Coronary artery (tissue), 2 donors: ENCODE results near the gene ADORA2A.
A peak's percentile ranks its signal among the peaks of the same experiment; 100 is the strongest.

Experiments used
- DNase-seq: peaks from one replicate; pipeline ENCODE4 v3.0.0-alpha.2; 2017; ENCODE audit warnings: low spot score
- H3K27ac ChIP-seq, 2 donors: fragments of 200-600 bp; sonication (generic); one replicate each; pipeline ENCODE4 v1.5.1; 2016 to 2019
- H3K4me3 ChIP-seq: fragments of 200-600 bp; sonication (generic); 2 replicates; pipeline ENCODE4 v1.5.1; 2016; ENCODE audit warnings: mild to moderate bottlenecking, moderate library complexity
- TF ChIP-seq, protein P1 (sequence below): fragments of 200-600 bp; sonication (generic); IDR thresholded peaks from one replicate; pipeline ENCODE4 v1.5.1; 2019; ENCODE audit warnings: antibody characterized with exemption

ADORA2A gene

DNA sequence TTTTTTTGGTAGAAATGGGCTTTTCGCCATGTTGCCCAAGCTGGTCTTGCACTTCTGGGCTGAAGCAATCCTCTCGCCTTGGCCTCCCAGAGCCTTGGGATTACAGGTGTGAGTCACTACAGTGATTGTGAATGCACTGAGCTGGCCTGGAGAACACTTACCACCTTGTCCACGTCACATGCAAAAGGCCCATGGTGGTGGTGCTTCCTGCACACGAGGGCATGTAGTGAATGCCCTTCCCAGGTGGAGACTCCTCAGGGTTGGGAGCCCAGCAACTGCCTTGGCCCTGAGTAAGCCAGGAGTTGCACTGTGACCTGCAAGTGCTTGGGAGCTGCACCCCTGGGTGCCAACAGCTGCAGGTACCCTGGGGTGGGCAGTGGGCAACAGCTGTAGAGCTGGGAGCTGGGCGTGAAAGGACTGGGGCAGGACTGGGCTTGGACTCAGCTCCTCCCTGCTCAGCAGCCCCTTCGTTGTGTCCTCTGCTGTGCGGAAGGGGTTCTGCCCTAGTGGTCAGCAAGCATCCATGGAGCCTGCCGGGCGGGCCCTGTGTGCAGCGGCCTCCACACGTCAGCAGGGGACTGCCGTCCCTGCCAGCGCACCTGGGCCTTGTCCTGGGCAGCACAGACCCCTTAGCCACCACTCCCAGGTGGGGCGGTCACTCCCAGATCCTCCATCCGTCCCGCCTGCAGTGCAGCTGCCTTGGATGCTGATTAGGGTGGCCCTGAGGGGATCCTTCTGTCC, 9.3 kb upstream of the ADORA2A start:
- DNase-seq: no peak
- TF ChIP-seq, protein P1, sequence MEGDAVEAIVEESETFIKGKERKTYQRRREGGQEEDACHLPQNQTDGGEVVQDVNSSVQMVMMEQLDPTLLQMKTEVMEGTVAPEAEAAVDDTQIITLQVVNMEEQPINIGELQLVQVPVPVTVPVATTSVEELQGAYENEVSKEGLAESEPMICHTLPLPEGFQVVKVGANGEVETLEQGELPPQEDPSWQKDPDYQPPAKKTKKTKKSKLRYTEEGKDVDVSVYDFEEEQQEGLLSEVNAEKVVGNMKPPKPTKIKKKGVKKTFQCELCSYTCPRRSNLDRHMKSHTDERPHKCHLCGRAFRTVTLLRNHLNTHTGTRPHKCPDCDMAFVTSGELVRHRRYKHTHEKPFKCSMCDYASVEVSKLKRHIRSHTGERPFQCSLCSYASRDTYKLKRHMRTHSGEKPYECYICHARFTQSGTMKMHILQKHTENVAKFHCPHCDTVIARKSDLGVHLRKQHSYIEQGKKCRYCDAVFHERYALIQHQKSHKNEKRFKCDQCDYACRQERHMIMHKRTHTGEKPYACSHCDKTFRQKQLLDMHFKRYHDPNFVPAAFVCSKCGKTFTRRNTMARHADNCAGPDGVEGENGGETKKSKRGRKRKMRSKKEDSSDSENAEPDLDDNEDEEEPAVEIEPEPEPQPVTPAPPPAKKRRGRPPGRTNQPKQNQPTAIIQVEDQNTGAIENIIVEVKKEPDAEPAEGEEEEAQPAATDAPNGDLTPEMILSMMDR: no peak

DNA sequence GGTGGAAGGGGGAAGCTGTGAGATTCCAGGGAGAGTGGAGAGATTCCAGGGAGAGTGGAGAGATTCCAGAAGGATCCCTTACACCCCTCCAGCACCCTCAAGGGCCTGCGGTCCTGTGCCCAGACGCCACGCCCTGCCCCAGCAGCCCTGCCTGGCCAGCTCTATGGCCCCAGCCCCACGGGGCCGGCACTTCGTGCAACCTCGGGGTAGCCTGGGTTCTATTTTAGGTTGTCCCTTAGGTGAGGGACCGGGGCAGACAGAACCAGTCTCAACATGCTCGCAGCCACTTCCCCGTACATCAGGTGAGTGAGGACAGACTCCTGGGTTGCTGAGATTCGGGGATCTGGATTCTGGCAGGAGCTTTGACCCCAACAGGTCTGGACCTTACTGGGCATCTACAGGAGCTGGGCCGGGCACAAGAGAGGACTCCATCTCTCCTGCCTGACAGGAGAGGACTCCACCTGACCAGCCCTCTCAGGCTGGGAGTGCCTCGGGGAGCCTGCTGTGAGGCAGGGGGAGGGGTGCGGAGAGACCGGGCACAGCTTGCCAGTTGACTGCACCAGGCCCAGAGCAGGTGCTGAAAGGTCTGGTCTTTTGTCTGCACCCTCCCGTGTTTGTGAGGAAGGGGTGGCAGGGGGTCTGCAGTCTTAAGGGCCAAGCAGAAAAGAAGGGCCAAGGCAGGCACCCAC, 8.5 kb upstream of the ADORA2A start:
- no peak overlapping the region for H3K4me3 ChIP-seq
- H3K27ac ChIP-seq: no peak overlapping the region
- TF ChIP-seq, protein P1: no peak
- DNase-seq: no peak

More for the DNA sequence above, 9.3 kb upstream of the ADORA2A start:
- Histone ChIP-seq H3K27ac (no peak overlapping the region), H3K4me3 (no peak overlapping the region)

DNA sequence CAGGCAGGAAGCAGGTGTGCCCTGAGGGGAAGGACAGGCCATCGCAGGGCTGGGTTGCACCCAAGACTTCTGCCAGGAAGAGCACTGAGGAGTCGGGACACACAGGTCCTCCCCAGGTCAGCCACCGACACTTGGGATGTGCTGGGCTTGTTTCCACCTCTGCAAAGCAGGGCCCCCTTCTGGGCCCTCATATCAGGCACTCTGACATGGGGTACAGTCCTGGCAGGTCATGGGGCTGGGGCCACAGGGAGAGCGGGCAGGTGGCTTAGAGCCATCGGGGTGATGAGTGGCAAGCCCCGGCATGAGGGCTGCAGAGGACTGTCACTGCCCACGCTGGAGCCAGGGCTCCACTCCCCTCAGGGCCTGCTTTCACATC, 7.9 kb upstream of the ADORA2A start:
- peak overlapping the region in 1 of 2 donors; percentile 9 for H3K27ac ChIP-seq
- TF ChIP-seq, protein P1: no peak

DNA sequence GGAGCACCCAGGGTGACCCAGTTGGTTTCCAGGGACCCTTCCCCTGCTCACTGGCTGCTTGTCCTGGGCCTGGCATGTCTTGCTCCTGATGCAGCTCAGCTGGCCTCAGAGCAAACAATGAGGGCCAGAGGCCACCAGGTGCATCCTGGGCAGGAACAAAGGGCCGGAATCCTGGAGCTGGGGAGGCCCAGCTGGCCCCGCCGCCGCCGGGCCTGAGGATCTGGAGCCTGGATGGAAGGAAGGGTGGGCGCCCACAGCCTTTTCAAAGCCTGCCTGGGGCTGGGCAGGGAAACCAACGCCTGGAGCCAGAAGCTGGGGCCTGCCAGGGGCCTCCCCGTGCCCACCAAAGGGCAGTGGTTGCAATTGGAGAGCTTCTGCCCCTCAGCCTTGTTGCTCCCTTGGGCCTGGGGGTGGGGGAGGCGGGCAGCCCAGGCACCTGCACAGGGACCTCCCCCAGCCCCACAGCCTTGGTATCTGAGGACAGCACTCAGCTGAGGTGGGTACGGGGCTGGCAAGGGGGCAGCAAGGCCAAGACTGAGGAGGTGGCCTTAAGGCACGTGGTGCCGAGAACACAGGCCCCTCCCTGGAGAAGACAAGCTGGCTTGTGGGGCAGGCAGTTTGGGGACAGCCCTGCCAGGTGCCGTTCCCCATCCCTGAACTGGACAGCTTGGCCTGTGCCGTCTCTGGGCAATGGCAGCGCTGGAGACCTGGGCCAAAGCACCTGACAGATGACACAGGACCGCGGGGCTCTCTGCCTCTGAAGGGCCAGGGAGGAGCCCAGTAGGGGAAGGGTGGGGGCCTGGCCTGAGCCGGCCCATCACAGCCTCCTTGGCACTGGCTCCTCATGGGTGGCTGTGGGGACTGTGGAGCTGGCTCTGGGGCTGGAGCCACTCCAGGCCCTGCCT, 7.1 kb upstream of the ADORA2A start:
- TF ChIP-seq, protein P1: no peak
- Histone ChIP-seq H3K27ac (peak overlapping the region in 1 of 2 donors; percentile 28), H3K4me3 (no peak overlapping the region)
- DNase-seq: no peak

More for the DNA sequence above, 7.9 kb upstream of the ADORA2A start:
- no peak overlapping the region for H3K4me3 ChIP-seq
- DNase-seq: no peak

DNA sequence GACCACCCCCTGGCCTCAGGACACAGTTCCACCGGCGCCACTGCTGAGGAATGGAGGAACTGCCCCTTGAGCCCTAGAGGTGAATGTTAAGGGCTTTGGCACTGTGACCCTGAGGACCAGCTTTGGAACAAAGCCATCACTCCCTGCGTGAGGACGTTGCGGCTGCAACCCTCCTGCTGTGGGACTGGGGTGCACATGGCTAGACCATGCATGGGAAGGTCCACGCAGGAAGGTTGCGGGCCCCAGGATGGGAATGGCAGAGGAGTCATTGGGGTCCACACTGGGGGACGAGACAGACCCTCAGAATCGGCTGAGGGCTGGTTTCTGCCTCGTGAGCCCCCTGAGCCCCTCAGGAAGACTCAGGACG, 6.4 kb upstream of the ADORA2A start:
- Histone ChIP-seq H3K4me3 (no peak overlapping the region), H3K27ac (no peak overlapping the region)
- DNase-seq: no peak
- TF ChIP-seq, protein P1: no peak

DNA sequence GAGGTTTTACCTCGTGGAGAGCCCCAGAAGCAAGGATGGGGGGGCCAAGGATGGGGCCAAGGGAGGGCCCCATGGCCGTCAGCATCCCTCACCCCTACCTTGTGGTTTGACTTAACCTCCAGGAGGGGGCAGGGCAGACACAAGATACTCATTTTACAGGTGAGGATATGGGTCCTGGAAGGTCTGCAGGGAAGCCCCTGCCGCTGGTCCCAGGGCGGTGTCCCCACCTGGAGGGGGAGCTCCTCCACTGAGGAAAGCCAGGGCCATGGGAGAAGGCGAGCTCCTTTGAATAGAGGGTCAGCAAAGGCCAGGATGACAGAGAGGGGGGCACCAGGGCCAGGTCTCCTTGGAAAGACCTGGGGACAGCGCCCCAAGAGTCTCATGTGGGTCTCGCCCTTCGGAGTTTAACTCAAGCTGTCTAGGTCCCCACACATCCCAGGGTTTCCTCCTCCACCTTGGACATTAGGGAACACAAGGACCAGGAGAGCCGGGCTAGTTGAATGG, 5.9 kb upstream of the ADORA2A start:
- TF ChIP-seq, protein P1: no peak
- H3K27ac ChIP-seq: no peak overlapping the region
- DNase-seq: no peak
- no peak overlapping the region for H3K4me3 ChIP-seq
